ENCODE measurements around the gene CKLF. TPM values are rescaled to one million over a fixed set of nuclear protein-coding genes. Genes with fewer than 3 reads are reported as not detected.
A peak's percentile ranks its signal among the peaks of the same experiment; 100 is the strongest.

Gene CKLF
- total RNA-seq, 4 donors from 2014 or later, result 5.8 to 8.5 (median 6.9) TPM

- Histone ChIP-seq H3K4me1 (peaks cover 13 to 14% of the 10 kb centered on the region in 2 donors), H3K27me3 (peaks cover 13 to 29% (median 20%) of the 10 kb centered on the region in 3 donors), H3K4me3 (no peak overlapping the region), H3K36me3 (no peaks in the 10 kb centered on the region), H3K9me3 (no peaks in the 10 kb centered on the region), H3K27ac (no peak overlapping the region)
- in situ Hi-C loops (cut with MboI; ENCODE audit: low sequenced_read_pairs in 4 of 4) (no loop called here), intact Hi-C loops (cut with DNase I; ENCODE audit: low total_unique reads) (no loop called here)
- DNase-seq (no peak), ATAC-seq (no peak)
- no peak for TF ChIP-seq POLR2A (IDR thresholded peaks at IDR 0.05)
- TF ChIP-seq CTCF (IDR thresholded peaks at IDR 0.05 in 4 of 5, conservative IDR thresholded peaks at IDR 0.05 in 1 of 5), result no peak
Measured at GRCh38 chr16:66574531-66574930, 22.2 kb downstream of the CKLF start.

GRCh38 chr16:66575060-66575459 is 22.7 kb downstream of the CKLF start:
- no peak for DNase-seq
- Histone ChIP-seq H3K27me3 (peaks cover 13 to 29% (median 20%) of the 10 kb centered on the region in 3 donors), H3K27ac (no peak overlapping the region), H3K4me3 (no peak overlapping the region), H3K4me1 (peaks cover 14 to 15% of the 10 kb centered on the region in 2 donors), H3K9me3 (no peaks in the 10 kb centered on the region), H3K36me3 (no peaks in the 10 kb centered on the region)
- in situ Hi-C loops (cut with MboI; ENCODE audit: low sequenced_read_pairs in 4 of 4) (no loop called here), intact Hi-C loops (cut with DNase I; ENCODE audit: low total_unique reads) (no loop called here)
- no peak for ATAC-seq
- TF ChIP-seq POLR2A (IDR thresholded peaks at IDR 0.05), result no peak
- TF ChIP-seq CTCF (IDR thresholded peaks at IDR 0.05 in 4 of 5, conservative IDR thresholded peaks at IDR 0.05 in 1 of 5), result no peak

GRCh38 chr16:66576296-66576695 is 23.9 kb downstream of the CKLF start:
- DNase-seq (peak in 1 of 2 donors; percentile 43), ATAC-seq (no peak)
- intact Hi-C loops (cut with DNase I; ENCODE audit: low total_unique reads) (no loop called here), in situ Hi-C loops (cut with MboI; ENCODE audit: low sequenced_read_pairs in 4 of 4) (no loop called here)
- peaks cover 13 to 29% (median 20%) of the 10 kb centered on the region in 3 donors for H3K27me3 ChIP-seq
- no peaks in the 10 kb centered on the region for H3K9me3 ChIP-seq
- TF ChIP-seq POLR2A (IDR thresholded peaks at IDR 0.05), result no peak
- no peak for TF ChIP-seq CTCF (IDR thresholded peaks at IDR 0.05 in 4 of 5, conservative IDR thresholded peaks at IDR 0.05 in 1 of 5)
- H3K36me3 ChIP-seq, result no peaks in the 10 kb centered on the region
- peaks cover 27% of the 10 kb centered on the region in 2 donors for H3K4me1 ChIP-seq
- no peak overlapping the region for H3K4me3 ChIP-seq
- H3K27ac ChIP-seq, result no peak overlapping the region

GRCh38 chr16:66578651-66579531 is 26.5 kb downstream of the CKLF start, which contains the start of gene CMTM2:
TSS of gene CMTM2 (plus strand) at chr16:66579463. CDS start at chr16:66579608, 145 bp downstream.
- no peaks in the 10 kb centered on the region for H3K9me3 ChIP-seq
- H3K4me3 ChIP-seq, result peak within 1 kb of the TSS; percentile 17 to 45 (median 33)
- peaks cover 13 to 29% (median 20%) of the 10 kb centered on the region in 3 donors for H3K27me3 ChIP-seq
- intact Hi-C loops (cut with DNase I; ENCODE audit: low total_unique reads), result no loop called here
- DNase-seq, result no peak
- ATAC-seq, result no peak
- in situ Hi-C loops (cut with MboI; ENCODE audit: low sequenced_read_pairs in 4 of 4), result no loop called here
- H3K4me1 ChIP-seq, result peaks cover 27% of the 10 kb centered on the region in 2 donors
- TF ChIP-seq CTCF (IDR thresholded peaks at IDR 0.05 in 4 of 5, conservative IDR thresholded peaks at IDR 0.05 in 1 of 5) (no peak), POLR2A (IDR thresholded peaks at IDR 0.05) (no peak)
- no peak within 1 kb of the TSS for H3K27ac ChIP-seq
- no peaks in the 10 kb centered on the region for H3K36me3 ChIP-seq
